HG02588 (cell line): ENCODE results near the gene EID2B.

Source experiments
- ATAC-seq: cut with Tn5 transposase; IDR thresholded peaks from one replicate; pipeline ENCODE4 v1.9.1; 2021; ENCODE audit warnings: mild to moderate bottlenecking, moderate library complexity; ENCODE audit not compliant: unreplicated experiment

Gene EID2B

DNA sequence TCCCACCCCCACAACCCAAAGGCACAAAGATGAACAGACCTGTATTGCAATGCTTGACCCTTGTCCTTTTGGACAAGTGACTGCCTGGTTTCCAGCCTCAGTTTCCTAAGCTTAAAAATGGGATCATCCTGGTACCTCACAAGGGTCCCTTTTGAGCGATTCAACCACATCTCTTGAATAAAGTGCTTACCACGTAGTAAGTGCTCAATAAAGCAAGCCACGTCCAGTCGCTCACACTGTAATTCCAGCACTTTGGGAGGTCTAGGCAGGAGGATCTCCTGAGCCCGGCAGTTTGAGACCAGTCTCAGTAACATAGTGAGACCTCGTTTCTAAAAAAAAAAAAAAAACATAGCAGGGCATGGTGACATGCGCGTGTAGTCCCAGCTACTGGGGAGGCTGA, 32.7 kb downstream of the EID2B start:
- no peak for ATAC-seq

- ATAC-seq, result no peak
Observed at GRCh38 chr19:39498798-39499642, 33.6 kb downstream of the EID2B start, which contains the start of gene DLL3. TSS of gene DLL3 (plus strand) at chr19:39498947. CDS start at chr19:39498975, 28 bp downstream.

GRCh38 chr19:39497996-39498797, 34.5 kb downstream of the EID2B start:
- no peak for ATAC-seq

- ATAC-seq, result no peak
Observed at GRCh38 chr19:39497701-39497995, 35.0 kb downstream of the EID2B start.

GRCh38 chr19:39496063-39496462, 36.6 kb downstream of the EID2B start:
- ATAC-seq, result no peak

DNA sequence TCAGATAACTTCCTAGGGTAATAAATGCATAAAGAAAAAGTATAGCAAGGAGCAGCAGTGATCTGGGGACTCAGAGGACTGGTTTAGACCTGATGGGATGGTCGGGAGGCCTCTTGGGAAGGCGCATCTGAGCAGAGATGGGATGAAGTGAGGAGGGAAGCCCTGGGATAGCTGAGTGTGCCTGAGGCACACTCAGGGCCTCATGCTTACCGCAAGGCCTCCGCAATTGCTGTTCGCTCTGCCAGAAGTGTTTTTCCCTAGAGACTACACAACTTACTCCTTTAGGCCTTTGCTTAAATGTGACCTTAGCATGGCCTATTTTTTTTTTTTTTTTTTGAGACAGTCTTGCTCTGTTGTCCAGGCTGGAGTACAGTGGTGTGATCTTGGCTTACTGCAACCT, 38.0 kb downstream of the EID2B start:
- ATAC-seq, result no peak

GRCh38 chr19:39492788-39493187, 39.9 kb downstream of the EID2B start:
- ATAC-seq, result no peak

GRCh38 chr19:39492225-39492624, 40.4 kb downstream of the EID2B start:
- no peak for ATAC-seq

DNA sequence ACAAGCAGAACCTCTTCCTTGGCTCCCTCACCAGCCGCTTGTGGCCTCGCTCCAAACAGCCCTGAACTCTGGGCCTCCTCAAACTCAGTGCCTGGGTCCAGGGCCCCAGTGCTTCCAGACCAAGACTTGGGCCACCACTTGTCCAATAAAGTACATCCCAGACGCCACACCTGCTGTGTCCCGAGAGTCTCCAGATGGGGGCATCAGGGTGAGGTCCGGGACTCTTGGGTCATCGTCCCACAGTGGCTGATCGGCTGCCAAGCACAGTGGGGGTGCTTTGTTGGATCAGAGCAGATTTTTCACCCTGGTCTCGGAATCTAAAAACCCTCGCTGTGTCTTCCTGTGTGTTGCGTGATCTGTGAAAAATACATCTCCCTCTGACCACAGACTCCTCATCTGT, 42.9 kb downstream of the EID2B start:
- no peak for ATAC-seq

- no peak for ATAC-seq
Observed at GRCh38 chr19:39483141-39483540, 49.5 kb downstream of the EID2B start.

DNA sequence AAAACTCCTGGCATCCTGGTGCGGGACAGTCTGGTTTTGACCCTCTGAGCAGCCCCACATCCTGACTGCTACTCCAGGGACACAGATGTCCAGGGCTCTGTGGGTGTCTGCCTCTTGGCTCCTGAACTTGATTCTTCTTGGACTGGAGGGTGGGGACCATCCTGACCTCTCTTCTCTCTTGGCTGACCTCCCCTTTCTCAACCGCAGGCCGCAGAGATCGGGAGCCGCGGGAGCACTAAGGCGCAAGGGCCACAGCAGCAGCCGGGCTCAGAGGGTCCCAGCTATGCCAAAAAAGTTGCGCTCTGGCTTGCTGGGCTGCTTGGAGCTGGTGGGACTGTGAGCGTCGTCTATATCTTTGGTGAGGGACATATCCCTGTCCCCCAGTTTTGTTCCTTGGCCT, 51.0 kb downstream of the EID2B start:
- no peak for ATAC-seq

GRCh38 chr19:39481229-39481545, 51.5 kb downstream of the EID2B start:
- ATAC-seq, result no peak
